Measurements from ENCODE around the gene GNAI2. TPM values are rescaled to one million over a fixed set of nuclear protein-coding genes. Genes with fewer than 3 reads are reported as not detected.

Gene GNAI2
- total RNA-seq, 1 experiment from 2014 or later = 185 TPM

- Mint-ChIP-seq H3K9me3 (no peaks in the 10 kb centered on the region), H3K4me1 (no peaks in the 10 kb centered on the region; the same call in 1 of the 2 replicates), H3K4me3 (no peak overlapping the region), H3K36me3 (no peaks in the 10 kb centered on the region), H3K27ac (no peak overlapping the region), H3K27me3 (ENCODE audit: low read depth) (peaks cover 38% of the 10 kb centered on the region)
- ChIA-PET POLR2A (interaction anchor here (1.6 kb wide), 1 partner anchor 19 kb away, joined by 4 read pairs; no protein-coding TSS in a partner anchor), CTCF (interaction anchor here (1.1 to 6.1 kb wide), 12 partner anchors 8 to 100 kb away, joined by 3 to 133 read pairs (median 10); partner anchors contain the start of genes GNAT1 and HYAL1)
- DNase-seq (ENCODE audit: low spot score) (no peak), ATAC-seq (no peak)
- TF ChIP-seq SP1 (CRISPR knock-in tag; conservative IDR thresholded peaks at IDR 0.05) (no peak), CREM (CRISPR knock-in tag; IDR thresholded peaks at IDR 0.05) (no peak), ATF2 (CRISPR knock-in tag; IDR thresholded peaks at IDR 0.05; ENCODE audit: borderline replicate concordance, low read depth) (no peak), GABPB1 (CRISPR knock-in tag; IDR thresholded peaks at IDR 0.05) (peak; percentile 47; the same call in 1 of the 2 replicates)
Observed at GRCh38 chr3:50203113-50203808, 32.7 kb upstream of the GNAI2 start.

GRCh38 chr3:50203809-50204803 is 31.9 kb upstream of the GNAI2 start:
- Mint-ChIP-seq H3K4me3 (peak overlapping the region; percentile 35; the same call in 1 of the 2 replicates), H3K27ac (no peak overlapping the region), H3K27me3 (ENCODE audit: low read depth) (peaks cover 38% of the 10 kb centered on the region), H3K4me1 (no peaks in the 10 kb centered on the region; the same call in 1 of the 2 replicates), H3K9me3 (no peaks in the 10 kb centered on the region), H3K36me3 (no peaks in the 10 kb centered on the region)
- TF ChIP-seq FOXP1 (CRISPR knock-in tag; IDR thresholded peaks at IDR 0.05; ENCODE audit: borderline replicate concordance) (0 out of 2 replicates have a peak, but pooled peaks have one; percentile 23), IRF2 (CRISPR knock-in tag; IDR thresholded peaks at IDR 0.05; ENCODE audit: borderline replicate concordance, low read depth) (no peak)
- ChIA-PET POLR2A (interaction anchor here (2.9 kb wide), 1 partner anchor 9 kb away, joined by 11 read pairs; no protein-coding TSS in a partner anchor), CTCF (interaction anchor here (0.8 to 6.1 kb wide), 12 partner anchors 9 to 117 kb away, joined by 3 to 133 read pairs (median 8); partner anchors contain the start of gene GNAT1)
- ATAC-seq = no peak
- no peak for DNase-seq (ENCODE audit: low spot score)

GRCh38 chr3:50204804-50205412 is 31.1 kb upstream of the GNAI2 start, which contains the start of gene SLC38A3:
TSS of gene SLC38A3 (plus strand) at chr3:50205271. CDS start at chr3:50214200, 8,929 bp downstream.
- no peaks in the 10 kb centered on the region for H3K9me3 Mint-ChIP-seq
- peaks cover 38% of the 10 kb centered on the region for H3K27me3 Mint-ChIP-seq (ENCODE audit: low read depth)
- peak within 1 kb of the TSS; percentile 67 for H3K4me3 Mint-ChIP-seq
- CTCF ChIA-PET = interaction anchor here (0.7 to 6.1 kb wide), 13 partner anchors 8 to 117 kb away, joined by 3 to 133 read pairs (median 9); partner anchors contain the start of gene GNAT1
- no peak within 1 kb of the TSS for H3K27ac Mint-ChIP-seq
- no peaks in the 10 kb centered on the region; the same call in 1 of the 2 replicates for H3K4me1 Mint-ChIP-seq
- ATAC-seq (peak; percentile 71), DNase-seq (ENCODE audit: low spot score) (peak; percentile 75)
- H3K36me3 Mint-ChIP-seq = no peaks in the 10 kb centered on the region
- no peak for TF ChIP-seq SMAD3 (CRISPR knock-in tag; IDR thresholded peaks at IDR 0.05; ENCODE audit: borderline replicate concordance)
- TF ChIP-seq KAT7 (CRISPR knock-in tag; IDR thresholded peaks at IDR 0.05; ENCODE audit: borderline replicate concordance) = no peak
- no peak for TF ChIP-seq USF1 (CRISPR knock-in tag; IDR thresholded peaks at IDR 0.05)
- TF ChIP-seq FOXK1 (CRISPR knock-in tag; IDR thresholded peaks at IDR 0.05) = peak; percentile 60
- no peak for TF ChIP-seq PRRX2 (CRISPR knock-in tag; IDR thresholded peaks at IDR 0.05)
- no peak for TF ChIP-seq ATF2 (CRISPR knock-in tag; IDR thresholded peaks at IDR 0.05; ENCODE audit: borderline replicate concordance, low read depth)
- 0 out of 2 replicates have a peak, but pooled peaks have one; percentile 25 for TF ChIP-seq SP1 (CRISPR knock-in tag; conservative IDR thresholded peaks at IDR 0.05)
- no peak for TF ChIP-seq JAZF1 (CRISPR knock-in tag; IDR thresholded peaks at IDR 0.05)
- POLR2A ChIA-PET = interaction anchor here (2.9 kb wide), 1 partner anchor 10 kb away, joined by 11 read pairs; no protein-coding TSS in a partner anchor

Data from WTC11 (cell line).